ENCODE measurements around the gene BICRA. TPM values are rescaled to one million over a fixed set of nuclear protein-coding genes. Genes with fewer than 3 reads are reported as not detected.
"Not testable (repeated sequence)": the region's sequence is repeated elsewhere in the genome, so short reads cannot be mapped to it uniquely, and the experiment has no call there.

Gene BICRA
- total and polyA plus RNA-seq, 2 of the 8 experiments (the other 6 are each of a cell fraction or from before 2014, with no cell fraction given): 1.5 to 29.2 TPM

- H2BK120ac ChIP-seq (replicated peaks; ENCODE audit: low read depth, low read length); H2BK5ac ChIP-seq (ENCODE audit: low read depth, low read length); DNase-seq (ENCODE audit: low read depth in 1 of 2, low spot score in 2 of 2); H2BK20ac ChIP-seq (ENCODE audit: low read length); H3K4me3 ChIP-seq (ENCODE audit: extremely low read depth in 1 of 4, insufficient read depth in 2 of 4, low read depth in 3 of 4, low read length in 4 of 4); H2AFZ ChIP-seq (ENCODE audit: low read length); H2BK15ac ChIP-seq (ENCODE audit: low read length); H3K56ac ChIP-seq (replicated peaks; ENCODE audit: insufficient read length, low read depth, low read length); H4K91ac ChIP-seq (replicated peaks; ENCODE audit: insufficient read length, low read length); H4K8ac ChIP-seq (ENCODE audit: extremely low read depth, insufficient read depth, low read length); H3K9ac ChIP-seq (replicated peaks in 1 of 4; ENCODE audit: extremely low read depth in 1 of 4, low read depth in 3 of 4, low read length in 3 of 4); H3K23me2 ChIP-seq (ENCODE audit: low read depth, low read length); H3K4me1 ChIP-seq (replicated peaks in 1 of 4; ENCODE audit: control insufficient read depth in 3 of 4, insufficient read depth in 4 of 4, low read length in 3 of 4); H3K79me2 ChIP-seq (ENCODE audit: control insufficient read depth in 1 of 2, insufficient read depth in 2 of 2, low read length in 2 of 2); H3K27me3 ChIP-seq (replicated peaks in 1 of 4; ENCODE audit: control insufficient read depth in 3 of 4, extremely low read depth in 1 of 4, insufficient read depth in 3 of 4, low read length in 3 of 4); H3K36me3 ChIP-seq (ENCODE audit: control insufficient read depth in 2 of 4, insufficient read depth in 4 of 4, low read length in 3 of 4); H4K20me1 ChIP-seq (replicated peaks in 1 of 2; ENCODE audit: control insufficient read depth in 1 of 2, insufficient read depth in 2 of 2, low read length in 2 of 2); H3K18ac ChIP-seq (ENCODE audit: extremely low read depth, low read length); FAIRE-seq; H3K23ac ChIP-seq (ENCODE audit: insufficient read length); H4K5ac ChIP-seq (ENCODE audit: insufficient read length, low read depth, low read length); H2AK5ac ChIP-seq (ENCODE audit: low read depth, low read length); H3K4ac ChIP-seq (replicated peaks; ENCODE audit: insufficient read length, low read depth, low read length); H3K14ac ChIP-seq (ENCODE audit: insufficient read length); H3K27ac ChIP-seq (ENCODE audit: low read depth, low read length); H3K4me2 ChIP-seq (ENCODE audit: insufficient read depth in 1 of 2, low read depth in 2 of 2, low read length in 2 of 2); H3K9me3 ChIP-seq (ENCODE audit: insufficient read depth in 2 of 2, low read depth in 1 of 2, low read length in 1 of 2); H3K79me1 ChIP-seq (ENCODE audit: low read depth, low read length): not testable (repeated sequence)
- H2BK12ac ChIP-seq (ENCODE audit: low read depth, low read length): peak overlapping the region; percentile 80; the same call in 1 of the 2 replicates
- POLR2A ChIA-PET (ENCODE audit: partially characterized antibody): interaction anchor here (0.7 to 2.2 kb wide), 2 partner anchors 10 to 11 kb away, joined by 4 to 7 read pairs; no protein-coding TSS in a partner anchor
- 82% methylated on average over 1 of the region's 1 CpG; no CpG with 5 or more reads in 1 of the 2 experiments for WGBS, 2 experiments (ENCODE audit: extremely low coverage in 1 of 2, insufficient coverage in 1 of 2, insufficient read length in 1 of 2, insufficient replicate concordance in 2 of 2, low coverage in 1 of 2, low lambda C conversion rate in 2 of 2, missing lambda C conversion rate in 1 of 2)
- CTCF ChIA-PET (ENCODE audit: partially characterized antibody): interaction anchor here (0.7 to 1.4 kb wide), 5 partner anchors 22 to 68 kb away, joined by 3 to 6 read pairs (median 3); no protein-coding TSS in a partner anchor
Observed at GRCh38 chr19:47583161-47583560, 25.8 kb upstream of the BICRA start.

All from H1 (cell line).